Stomach (tissue), 9 donors: ENCODE measurements around the gene TTC39B. TPM values are rescaled to one million over a fixed set of nuclear protein-coding genes. Genes with fewer than 3 reads are reported as not detected.

Source experiments
- DNase-seq, 2 donors: peaks; one replicate each; pipeline versions ENCODE4 v3.0.0 to v3.0.0-alpha.2; 2013 to 2019
- H3K27ac ChIP-seq, 5 donors: fragments of 200-600 bp in 4 of 5; sonication (generic) in 4 of 5; one replicate each; pipeline ENCODE4 v1.5.1; 2013 to 2019; ENCODE audit warnings: mild to moderate bottlenecking in 1 of 5, moderate library complexity in 1 of 5
- H3K27me3 ChIP-seq, 3 donors: fragments of 200-600 bp; sonication (generic); one replicate each; pipeline ENCODE4 v1.5.1; 2017 to 2019; ENCODE audit warnings: mixed run types in 1 of 3
- H3K36me3 ChIP-seq, 4 donors: fragments of 200-600 bp; sonication (generic); 1 replicate in 3 of 4; 2 replicates in 1 of 4; pipeline ENCODE4 v1.5.1; 2016 to 2019
- H3K4me1 ChIP-seq, 4 donors: fragments of 200-600 bp; sonication (generic); one replicate each; pipeline ENCODE4 v1.5.1; 2016 to 2019
- H3K4me3 ChIP-seq, 4 donors: fragments of 200-600 bp; sonication (generic) in 3 of 4; one replicate each; pipeline ENCODE4 v1.5.1; 2016 to 2019; ENCODE audit warnings: mild to moderate bottlenecking in 1 of 4
- H3K9me3 ChIP-seq, 4 donors: fragments of 200-600 bp; sonication (generic); one replicate each; pipeline ENCODE4 v1.5.1; 2016 to 2019
- CTCF ChIP-seq, 7 experiments: fragments of 450-650 bp in 4 of 7; fragments of 200-600 bp in 3 of 7; sonication (generic) in 3 of 7; IDR thresholded peaks; one replicate each; pipeline ENCODE4 v1.5.1; 2016 to 2019; ENCODE audit warnings: antibody characterized with exemption in 7 of 7, control low read depth in 2 of 7, mild to moderate bottlenecking in 1 of 7
- EP300 ChIP-seq: sonication (generic); formaldehyde crosslinking; IDR thresholded peaks from one replicate; pipeline ENCODE4 v1.6.1; 2017; ENCODE audit warnings: antibody characterized with exemption
- POLR2A ChIP-seq, 4 donors: fragments of 450-650 bp; IDR thresholded peaks; one replicate each; pipeline ENCODE4 v1.6.1; 2016; ENCODE audit warnings: antibody characterized with exemption in 4 of 4, control low read depth in 2 of 4, mild to moderate bottlenecking in 1 of 4, moderate library complexity in 1 of 4
- POLR2AphosphoS5 ChIP-seq, 3 donors: sonication (generic); formaldehyde crosslinking; IDR thresholded peaks; one replicate each; pipeline ENCODE4 v1.6.1; 2016; ENCODE audit warnings: antibody characterized with exemption in 3 of 3
- WGBS, 5 donors: extraction: QIAGEN DNeasy Blood & Tissue Kit in 3 of 5; methylation state at CpG; one replicate each; pipeline versions ENCODE4 v1.1.5 to v1.1.7; 2013 to 2018; 5-methylcytosine and 5-hydroxymethylcytosine counted together
- intact Hi-C: fragments of 100-400 bp; cut with DNase I; formaldehyde crosslinking; loops from one replicate; pipeline ENCODE4 v1.15.1; 2023; ENCODE audit warnings: low total_unique reads
- polyA plus RNA-seq, 3 donors: library from polyadenylated mRNA; stranded (reverse); fragments of 200-250 nt; gene quantifications; one replicate each; pipeline ENCODE4 v1.2.3, GENCODE V29; 2013
- total RNA-seq, 5 donors: library from RNA; depleted of rRNA; stranded (reverse); fragments of >200 nt; gene quantifications; one replicate each; pipeline versions ENCODE4 v1.1.0 to v1.2.3, GENCODE V29; 2014 to 2016
- donor health status: healthy with polysubstance abuse.
- donor health status: Bipolar disorder and iron deficiency.
- donor health status: healthy.

Gene TTC39B
- total and polyA plus RNA-seq, 8 donors: 2.0 to 35.4 (median 6.6) TPM

GRCh38 chr9:15229409-15229808 lies 77.6 kb downstream of the TTC39B start:
- no peak overlapping the region for H3K4me3 ChIP-seq
- H3K27ac ChIP-seq: no peak overlapping the region
- intact Hi-C loops: no loop called here
- no peaks in the 10 kb centered on the region for H3K9me3 ChIP-seq
- WGBS, 5 donors: 23 to 75% (median 61%) methylated on average over 5 of the region's 5 CpGs
- TF ChIP-seq EP300 (no peak), POLR2A (IDR thresholded peaks at IDR 0.05) (no peak), CTCF (IDR thresholded peaks at IDR 0.05) (no peak), POLR2AphosphoS5 (IDR thresholded peaks at IDR 0.05) (no peak)
- DNase-seq: no peak
- no peaks in the 10 kb centered on the region for H3K4me1 ChIP-seq
- H3K27me3 ChIP-seq: no peaks in the 10 kb centered on the region
- peaks cover 0 to under 1% (median under 1%) of the 10 kb centered on the region in 4 donors for H3K36me3 ChIP-seq

GRCh38 chr9:15227491-15227890 lies 79.5 kb downstream of the TTC39B start:
- H3K9me3 ChIP-seq: no peaks in the 10 kb centered on the region
- intact Hi-C loops: no loop called here
- DNase-seq: no peak
- no peaks in the 10 kb centered on the region for H3K27me3 ChIP-seq
- TF ChIP-seq POLR2AphosphoS5 (IDR thresholded peaks at IDR 0.05) (no peak), POLR2A (IDR thresholded peaks at IDR 0.05) (no peak), EP300 (no peak), CTCF (IDR thresholded peaks at IDR 0.05) (no peak)
- no peak overlapping the region for H3K27ac ChIP-seq
- H3K4me3 ChIP-seq: no peak overlapping the region
- no peaks in the 10 kb centered on the region for H3K4me1 ChIP-seq
- peaks cover 0 to 16% (median 15%) of the 10 kb centered on the region in 4 donors for H3K36me3 ChIP-seq
- 90 to 96% (median 93%) methylated on average over 4 of the region's 4 CpGs for WGBS, 5 donors

- intact Hi-C loops: no loop called here
- WGBS, 5 donors: 85 to 95% (median 93%) methylated on average over 7 of the region's 7 CpGs
- Histone ChIP-seq H3K4me3 (no peak overlapping the region), H3K36me3 (peaks cover 0 to 17% (median 16%) of the 10 kb centered on the region in 4 donors), H3K9me3 (no peaks in the 10 kb centered on the region), H3K27ac (no peak overlapping the region), H3K4me1 (no peaks in the 10 kb centered on the region), H3K27me3 (no peaks in the 10 kb centered on the region)
- TF ChIP-seq EP300: no peak
- no peak for TF ChIP-seq POLR2AphosphoS5 (IDR thresholded peaks at IDR 0.05)
- TF ChIP-seq POLR2A (IDR thresholded peaks at IDR 0.05): no peak
- no peak for TF ChIP-seq CTCF (IDR thresholded peaks at IDR 0.05)
- DNase-seq: no peak
These were observed 81.4 kb downstream of the TTC39B start for GRCh38 chr9:15225564-15226126.

DNA sequence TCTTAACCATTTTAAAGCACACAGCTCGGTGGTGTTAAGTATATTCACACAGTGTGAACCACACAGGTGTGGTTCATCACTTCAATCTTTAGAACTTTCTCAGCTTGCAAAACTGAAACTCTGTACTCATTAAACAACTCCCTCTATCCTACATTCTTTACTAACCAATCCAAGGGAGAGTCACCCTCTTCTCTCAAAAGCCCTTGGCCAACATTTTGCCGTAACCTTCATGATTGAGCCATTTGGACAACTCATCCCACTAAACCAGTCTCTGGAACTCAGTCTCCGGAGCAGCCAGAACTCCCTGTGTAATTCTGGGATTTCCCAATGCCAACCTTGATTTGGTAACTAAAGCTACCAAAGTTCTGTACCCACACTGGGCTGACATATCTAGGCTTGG lies 84.7 kb downstream of the TTC39B start:
- Histone ChIP-seq H3K36me3 (peaks cover 0 to 22% (median 17%) of the 10 kb centered on the region in 4 donors), H3K4me1 (no peaks in the 10 kb centered on the region), H3K9me3 (no peaks in the 10 kb centered on the region), H3K27ac (no peak overlapping the region), H3K4me3 (no peak overlapping the region), H3K27me3 (no peaks in the 10 kb centered on the region)
- DNase-seq: no peak
- WGBS, 5 donors: 90 to 100% (median 95%) methylated on average over 3 of the region's 3 CpGs
- intact Hi-C loops: no loop called here
- TF ChIP-seq POLR2AphosphoS5 (IDR thresholded peaks at IDR 0.05): no peak
- no peak for TF ChIP-seq CTCF (IDR thresholded peaks at IDR 0.05)
- TF ChIP-seq POLR2A (IDR thresholded peaks at IDR 0.05): no peak
- no peak for TF ChIP-seq EP300
